Measurements from ENCODE around the gene RWDD1.

RWDD1 gene

GRCh38 chr6:116553451-116553850 is 17.9 kb upstream of the RWDD1 start, which contains the start of gene CALHM4:
Gene CALHM4 (plus strand): TSS chr6:116553751. CDS start chr6:116553794, 43 bp downstream.
- Histone ChIP-seq H4K8ac (ENCODE audit: low read length) (no peak within 1 kb of the TSS), H3K27me3 (ENCODE audit: control insufficient read depth in 1 of 2, insufficient read depth in 1 of 2, low read length in 2 of 2) (no peaks in the 10 kb centered on the region), H2BK120ac (ENCODE audit: low read depth, low read length) (no peak within 1 kb of the TSS), H3K18ac (ENCODE audit: low read depth in 1 of 2, low read length in 2 of 2) (no peak within 1 kb of the TSS), H3K4me3 (ENCODE audit: insufficient read depth in 1 of 2, low read depth in 1 of 2, low read length in 2 of 2) (peak within 1 kb of the TSS in 1 of 2 experiments; percentile 6), H2BK15ac (ENCODE audit: low read depth, poor library complexity, severe bottlenecking) (no peak within 1 kb of the TSS), H2AFZ (ENCODE audit: low read depth, low read length) (no peak within 1 kb of the TSS), H3K79me1 (replicated peaks; ENCODE audit: low read length, poor library complexity, severe bottlenecking) (no peaks in the 10 kb centered on the region), H3K4me2 (ENCODE audit: low read length, poor library complexity, severe bottlenecking) (no peak within 1 kb of the TSS), H2BK5ac (ENCODE audit: low read depth, low read length, poor library complexity, severe bottlenecking) (no peak within 1 kb of the TSS), H2AK5ac (ENCODE audit: low read length, severe bottlenecking) (no peak within 1 kb of the TSS), H4K91ac (ENCODE audit: low read length) (no peak within 1 kb of the TSS), H3K14ac (ENCODE audit: low read length in 2 of 2) (no peak within 1 kb of the TSS), H3K23ac (ENCODE audit: low read length in 2 of 2) (no peak within 1 kb of the TSS), H3K4me1 (ENCODE audit: control insufficient read depth, insufficient read depth, low read depth, low read length) (peaks cover 6% of the 10 kb centered on the region), H3K36me3 (ENCODE audit: control insufficient read depth in 1 of 2, insufficient read depth in 2 of 2, low read depth in 1 of 2, low read length in 2 of 2) (no peaks in the 10 kb centered on the region), H3K4ac (ENCODE audit: low read depth in 1 of 2, low read length in 2 of 2) (no peak within 1 kb of the TSS), H2BK12ac (ENCODE audit: low read length in 2 of 2) (no peak within 1 kb of the TSS), H3K9me3 (ENCODE audit: control insufficient read depth, low read length) (no peaks in the 10 kb centered on the region), H3K27ac (ENCODE audit: low read length, poor library complexity, severe bottlenecking) (no peak within 1 kb of the TSS), H3K9ac (ENCODE audit: low read length) (no peak within 1 kb of the TSS)
- DNase-seq, result no peak

- no peak overlapping the region for H2BK12ac ChIP-seq (ENCODE audit: low read length in 2 of 2)
- H3K27ac ChIP-seq (ENCODE audit: low read length, poor library complexity, severe bottlenecking), result peak overlapping the region; percentile 95
- H3K4me2 ChIP-seq (ENCODE audit: low read length, poor library complexity, severe bottlenecking), result no peak overlapping the region
- WGBS, result 0% methylated on average over 1 of the region's 1 CpG
- no peak overlapping the region for H2AFZ ChIP-seq (ENCODE audit: low read depth, low read length)
- H3K9me3 ChIP-seq (ENCODE audit: control insufficient read depth, low read length), result no peaks in the 10 kb centered on the region
- no peak overlapping the region for H4K8ac ChIP-seq (ENCODE audit: low read length)
- H3K23ac ChIP-seq (ENCODE audit: low read length in 2 of 2), result no peak overlapping the region
- H3K4me1 ChIP-seq (ENCODE audit: control insufficient read depth, insufficient read depth, low read depth, low read length), result peaks cover 6% of the 10 kb centered on the region
- no peak overlapping the region for H2BK5ac ChIP-seq (ENCODE audit: low read depth, low read length, poor library complexity, severe bottlenecking)
- H3K14ac ChIP-seq (ENCODE audit: low read length in 2 of 2), result no peak overlapping the region
- H3K27me3 ChIP-seq (ENCODE audit: control insufficient read depth in 1 of 2, insufficient read depth in 1 of 2, low read length in 2 of 2), result no peaks in the 10 kb centered on the region
- H3K4ac ChIP-seq (ENCODE audit: low read depth in 1 of 2, low read length in 2 of 2), result no peak overlapping the region
- H3K18ac ChIP-seq (ENCODE audit: low read depth in 1 of 2, low read length in 2 of 2), result no peak overlapping the region
- H2BK15ac ChIP-seq (ENCODE audit: low read depth, poor library complexity, severe bottlenecking), result no peak overlapping the region
- DNase-seq, result no peak
- peak overlapping the region; percentile 49 for H3K9ac ChIP-seq (ENCODE audit: low read length)
- no peak overlapping the region for H2BK120ac ChIP-seq (ENCODE audit: low read depth, low read length)
- H2AK5ac ChIP-seq (ENCODE audit: low read length, severe bottlenecking), result no peak overlapping the region
- no peaks in the 10 kb centered on the region for H3K36me3 ChIP-seq (ENCODE audit: control insufficient read depth in 1 of 2, insufficient read depth in 2 of 2, low read depth in 1 of 2, low read length in 2 of 2)
- H3K4me3 ChIP-seq (ENCODE audit: insufficient read depth in 1 of 2, low read depth in 1 of 2, low read length in 2 of 2), result no peak overlapping the region
- no peaks in the 10 kb centered on the region for H3K79me1 ChIP-seq (replicated peaks; ENCODE audit: low read length, poor library complexity, severe bottlenecking)
- H4K91ac ChIP-seq (ENCODE audit: low read length), result no peak overlapping the region
Observed at GRCh38 chr6:116556065-116556464, 15.2 kb upstream of the RWDD1 start.

GRCh38 chr6:116556814-116557415 is 14.4 kb upstream of the RWDD1 start:
- Histone ChIP-seq H3K9ac (ENCODE audit: low read length) (peak overlapping the region; percentile 49), H2AFZ (ENCODE audit: low read depth, low read length) (no peak overlapping the region), H2BK12ac (ENCODE audit: low read length in 2 of 2) (no peak overlapping the region), H3K4ac (ENCODE audit: low read depth in 1 of 2, low read length in 2 of 2) (no peak overlapping the region), H3K79me1 (replicated peaks; ENCODE audit: low read length, poor library complexity, severe bottlenecking) (no peaks in the 10 kb centered on the region), H2BK15ac (ENCODE audit: low read depth, poor library complexity, severe bottlenecking) (no peak overlapping the region), H3K14ac (ENCODE audit: low read length in 2 of 2) (no peak overlapping the region), H3K18ac (ENCODE audit: low read depth in 1 of 2, low read length in 2 of 2) (no peak overlapping the region), H3K36me3 (ENCODE audit: control insufficient read depth in 1 of 2, insufficient read depth in 2 of 2, low read depth in 1 of 2, low read length in 2 of 2) (no peaks in the 10 kb centered on the region), H3K4me1 (ENCODE audit: control insufficient read depth, insufficient read depth, low read depth, low read length) (peaks cover 7% of the 10 kb centered on the region), H4K91ac (ENCODE audit: low read length) (no peak overlapping the region), H2BK5ac (ENCODE audit: low read depth, low read length, poor library complexity, severe bottlenecking) (no peak overlapping the region), H2AK5ac (ENCODE audit: low read length, severe bottlenecking) (no peak overlapping the region), H3K4me3 (ENCODE audit: insufficient read depth in 1 of 2, low read depth in 1 of 2, low read length in 2 of 2) (no peak overlapping the region), H2BK120ac (ENCODE audit: low read depth, low read length) (no peak overlapping the region), H3K4me2 (ENCODE audit: low read length, poor library complexity, severe bottlenecking) (no peak overlapping the region), H3K23ac (ENCODE audit: low read length in 2 of 2) (no peak overlapping the region), H3K27ac (ENCODE audit: low read length, poor library complexity, severe bottlenecking) (peak overlapping the region; percentile 95), H3K9me3 (ENCODE audit: control insufficient read depth, low read length) (no peaks in the 10 kb centered on the region), H4K8ac (ENCODE audit: low read length) (no peak overlapping the region), H3K27me3 (ENCODE audit: control insufficient read depth in 1 of 2, insufficient read depth in 1 of 2, low read length in 2 of 2) (no peaks in the 10 kb centered on the region)
- no peak for DNase-seq
- 94% methylated on average over 5 of the region's 5 CpGs for WGBS

DNA sequence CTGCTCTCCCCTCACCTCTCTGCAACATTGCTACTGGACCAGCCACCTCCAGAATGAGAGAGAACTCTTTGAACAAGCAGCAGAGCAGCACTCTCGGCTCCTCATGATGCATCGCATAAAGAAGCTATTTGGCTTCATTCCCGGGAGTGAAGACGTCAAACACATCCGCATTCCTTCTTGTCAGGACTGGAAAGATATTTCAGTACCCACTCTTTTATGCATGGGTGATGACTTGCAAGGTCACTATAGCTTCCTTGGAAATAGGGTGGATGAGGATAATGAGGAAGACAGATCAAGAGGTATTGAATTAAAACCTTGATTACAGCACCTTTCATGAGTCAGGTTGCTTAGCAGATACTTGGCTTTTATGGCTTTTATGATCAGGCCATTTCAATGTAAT is 13.4 kb upstream of the RWDD1 start:
- Histone ChIP-seq H4K8ac (ENCODE audit: low read length) (no peak overlapping the region), H3K4me2 (ENCODE audit: low read length, poor library complexity, severe bottlenecking) (no peak overlapping the region), H3K79me1 (replicated peaks; ENCODE audit: low read length, poor library complexity, severe bottlenecking) (no peaks in the 10 kb centered on the region), H2BK12ac (ENCODE audit: low read length in 2 of 2) (no peak overlapping the region), H2BK5ac (ENCODE audit: low read depth, low read length, poor library complexity, severe bottlenecking) (no peak overlapping the region), H3K18ac (ENCODE audit: low read depth in 1 of 2, low read length in 2 of 2) (no peak overlapping the region), H2BK15ac (ENCODE audit: low read depth, poor library complexity, severe bottlenecking) (no peak overlapping the region), H3K27me3 (ENCODE audit: control insufficient read depth in 1 of 2, insufficient read depth in 1 of 2, low read length in 2 of 2) (no peaks in the 10 kb centered on the region), H3K14ac (ENCODE audit: low read length in 2 of 2) (no peak overlapping the region), H2AFZ (ENCODE audit: low read depth, low read length) (no peak overlapping the region), H2AK5ac (ENCODE audit: low read length, severe bottlenecking) (no peak overlapping the region), H3K27ac (ENCODE audit: low read length, poor library complexity, severe bottlenecking) (peak overlapping the region; percentile 82), H3K9ac (ENCODE audit: low read length) (no peak overlapping the region), H3K9me3 (ENCODE audit: control insufficient read depth, low read length) (no peaks in the 10 kb centered on the region), H4K91ac (ENCODE audit: low read length) (no peak overlapping the region), H3K4ac (ENCODE audit: low read depth in 1 of 2, low read length in 2 of 2) (no peak overlapping the region), H2BK120ac (ENCODE audit: low read depth, low read length) (no peak overlapping the region), H3K36me3 (ENCODE audit: control insufficient read depth in 1 of 2, insufficient read depth in 2 of 2, low read depth in 1 of 2, low read length in 2 of 2) (no peaks in the 10 kb centered on the region), H3K4me3 (ENCODE audit: insufficient read depth in 1 of 2, low read depth in 1 of 2, low read length in 2 of 2) (no peak overlapping the region), H3K4me1 (ENCODE audit: control insufficient read depth, insufficient read depth, low read depth, low read length) (peaks cover 7% of the 10 kb centered on the region), H3K23ac (ENCODE audit: low read length in 2 of 2) (no peak overlapping the region)
- DNase-seq, result peak; percentile 82
- 76% methylated on average over 5 of the region's 5 CpGs for WGBS
